HEK293T (cell line): ENCODE measurements around the gene ANKS1B.

Experiments used
- CTCF ChIA-PET: fragments of 350-600 bp; formaldehyde crosslinking; extraction: SDS; loops from one replicate; lab custom pipeline; 2021; ENCODE audit warnings: antibody characterized with exemption, inconsistent platforms; lab: Yijun Ruan, JAX
- POLR2A ChIA-PET: fragments of 350-600 bp; formaldehyde crosslinking; extraction: SDS; loops from one replicate; lab custom pipeline; 2020; ENCODE audit warnings: antibody characterized with exemption, inconsistent platforms; lab: Yijun Ruan, JAX
- DNase-seq: peaks from one replicate; pipeline ENCODE4 v3.0.0; 2012; ENCODE audit warnings: mixed read lengths; ENCODE audit errors: extremely low spot score
- ARNT ChIP-seq: fragments of 450-650 bp; IDR thresholded peaks from 2 replicates; pipeline ENCODE4 v1.6.1; 2017; ENCODE audit warnings: mild to moderate bottlenecking
- BHLHE40 ChIP-seq: fragments of 450-650 bp; IDR thresholded peaks from 2 replicates; pipeline ENCODE4 v1.6.1; 2016; ENCODE audit warnings: mild to moderate bottlenecking, moderate library complexity, borderline replicate concordance
- CTBP1 ChIP-seq: fragments of 450-650 bp; IDR thresholded peaks from 2 replicates; pipeline ENCODE4 v1.6.1; 2016; ENCODE audit warnings: borderline replicate concordance
- ELF4 ChIP-seq: fragments of 450-650 bp; IDR thresholded peaks from 2 replicates; pipeline ENCODE4 v1.6.1; 2017; ENCODE audit warnings: antibody characterized with exemption
- FOXA1 ChIP-seq: fragments of 450-650 bp; IDR thresholded peaks from 2 replicates; pipeline ENCODE4 v1.6.1; 2016; ENCODE audit warnings: mild to moderate bottlenecking
- FOXK2 ChIP-seq: fragments of 450-650 bp; IDR thresholded peaks from 2 replicates; pipeline ENCODE4 v1.6.1; 2016; ENCODE audit warnings: mild to moderate bottlenecking
- FOXM1 ChIP-seq: fragments of 450-650 bp; IDR thresholded peaks from 2 replicates; pipeline ENCODE4 v1.6.1; 2017; ENCODE audit warnings: mild to moderate bottlenecking, borderline replicate concordance
- HDGF ChIP-seq: fragments of 450-650 bp; IDR thresholded peaks from 2 replicates; pipeline ENCODE4 v1.6.1; 2017; ENCODE audit warnings: antibody characterized with exemption, borderline replicate concordance
- L3MBTL2 ChIP-seq: fragments of 450-650 bp; conservative IDR thresholded peaks from 2 replicates; pipeline ENCODE4 v1.6.1; 2016; ENCODE audit warnings: mild to moderate bottlenecking
- LEF1 ChIP-seq: fragments of 450-650 bp; IDR thresholded peaks from 2 replicates; pipeline ENCODE4 v1.6.1; 2017; ENCODE audit warnings: mild to moderate bottlenecking, borderline replicate concordance
- NFRKB ChIP-seq: fragments of 450-650 bp; IDR thresholded peaks from 2 replicates; pipeline ENCODE4 v1.6.1; 2016; ENCODE audit warnings: mild to moderate bottlenecking, moderate library complexity
- SP1 ChIP-seq: fragments of 450-650 bp; IDR thresholded peaks from 2 replicates; pipeline ENCODE4 v1.6.1; 2017
- SUZ12 ChIP-seq: fragments of 450-650 bp; IDR thresholded peaks from 2 replicates; pipeline ENCODE4 v1.6.1; 2016; ENCODE audit warnings: mild to moderate bottlenecking
- TARDBP ChIP-seq: fragments of 450-650 bp; IDR thresholded peaks from 2 replicates; pipeline ENCODE4 v1.6.1; 2016
- ZNF384 ChIP-seq: fragments of 450-650 bp; IDR thresholded peaks from 2 replicates; pipeline ENCODE4 v1.6.1; 2016
- TF ChIP-seq, protein P1 (sequence below): fragments of 450-650 bp; IDR thresholded peaks from 2 replicates; pipeline ENCODE4 v1.6.1; 2016

The ANKS1B gene

DNA sequence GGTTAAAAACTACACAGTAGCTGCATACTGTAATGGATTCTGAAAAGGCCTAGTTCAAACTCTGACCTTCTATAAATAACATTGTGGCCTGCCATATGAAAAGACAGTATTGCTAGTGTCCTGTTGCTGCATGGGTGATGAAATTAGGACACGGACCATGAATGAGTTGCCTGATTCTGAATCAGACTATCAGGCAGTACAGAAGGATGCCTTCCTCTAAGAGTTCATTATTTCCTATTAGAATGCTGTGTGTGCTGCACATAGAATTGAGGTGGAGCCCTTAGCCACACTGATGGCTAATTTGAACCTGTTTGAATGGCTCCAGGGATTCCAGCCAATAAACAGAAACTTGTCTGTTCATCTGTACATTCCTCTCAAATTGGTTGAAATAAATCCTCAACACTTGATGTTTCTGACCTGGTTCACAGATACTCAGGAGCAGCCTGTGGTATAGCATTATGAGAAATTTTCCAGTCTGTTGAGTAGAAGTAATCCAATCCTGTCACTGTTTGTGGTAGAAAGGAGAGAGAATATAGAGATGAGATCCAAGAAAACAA lies 856.4 kb downstream of the ANKS1B start:
- no peak for TF ChIP-seq L3MBTL2
- TF ChIP-seq, protein P1, sequence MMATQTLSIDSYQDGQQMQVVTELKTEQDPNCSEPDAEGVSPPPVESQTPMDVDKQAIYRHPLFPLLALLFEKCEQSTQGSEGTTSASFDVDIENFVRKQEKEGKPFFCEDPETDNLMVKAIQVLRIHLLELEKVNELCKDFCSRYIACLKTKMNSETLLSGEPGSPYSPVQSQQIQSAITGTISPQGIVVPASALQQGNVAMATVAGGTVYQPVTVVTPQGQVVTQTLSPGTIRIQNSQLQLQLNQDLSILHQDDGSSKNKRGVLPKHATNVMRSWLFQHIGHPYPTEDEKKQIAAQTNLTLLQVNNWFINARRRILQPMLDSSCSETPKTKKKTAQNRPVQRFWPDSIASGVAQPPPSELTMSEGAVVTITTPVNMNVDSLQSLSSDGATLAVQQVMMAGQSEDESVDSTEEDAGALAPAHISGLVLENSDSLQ = no peak
- no peak for TF ChIP-seq ZNF384
- no peak for TF ChIP-seq FOXA1
- TF ChIP-seq ARNT = no peak
- TF ChIP-seq ELF4 = no peak
- TF ChIP-seq SP1 = no peak
- TF ChIP-seq FOXK2 = no peak
- TF ChIP-seq LEF1 = no peak
- TF ChIP-seq SUZ12 = no peak
- TF ChIP-seq BHLHE40 = no peak
- TF ChIP-seq FOXM1 = no peak
- ChIA-PET POLR2A (no interaction called here), CTCF (no interaction called here)
- DNase-seq = no peak

DNA sequence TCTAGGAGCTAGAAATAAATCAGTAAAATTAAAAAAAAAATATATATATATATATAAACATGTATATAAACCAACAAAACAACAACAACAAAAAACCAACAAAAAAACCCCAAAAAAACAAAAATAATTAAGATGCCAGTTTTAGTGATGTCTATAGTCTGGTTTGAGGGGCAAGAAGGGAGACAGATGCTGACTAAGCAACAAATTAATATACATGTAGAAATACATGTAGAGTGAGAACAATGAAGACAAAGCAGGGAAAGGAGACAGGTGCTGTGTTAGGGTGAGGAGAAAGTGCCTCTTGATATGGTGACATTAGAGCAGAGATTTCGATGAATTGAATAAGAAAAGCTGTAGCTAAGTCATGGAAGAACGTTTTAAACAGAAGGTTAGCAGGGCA lies 861.8 kb downstream of the ANKS1B start:
- TF ChIP-seq L3MBTL2 = no peak
- TF ChIP-seq NFRKB = no peak
- no peak for TF ChIP-seq FOXA1
- DNase-seq = no peak
- POLR2A ChIA-PET = no interaction called here
- CTCF ChIA-PET = no interaction called here

DNA sequence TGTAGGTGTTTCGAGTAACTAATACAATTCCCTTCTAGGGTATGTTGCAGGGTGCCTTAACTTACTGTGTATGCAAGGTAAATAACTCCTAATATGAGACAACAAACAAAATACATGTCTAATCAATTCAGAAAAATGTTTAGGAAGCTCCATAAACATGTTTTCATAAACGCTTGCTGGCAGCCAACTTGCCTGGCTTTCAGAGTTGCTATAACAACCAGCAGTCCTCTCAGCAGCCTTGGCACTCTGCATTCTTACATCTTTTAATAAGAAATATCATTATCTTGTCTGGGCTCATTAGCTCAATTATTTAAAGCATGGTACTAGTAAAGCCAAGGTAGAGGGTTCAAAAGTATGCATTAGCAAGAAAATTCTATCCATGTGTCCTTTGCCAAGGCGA lies 862.2 kb downstream of the ANKS1B start:
- ChIA-PET POLR2A (no interaction called here), CTCF (no interaction called here)

DNA sequence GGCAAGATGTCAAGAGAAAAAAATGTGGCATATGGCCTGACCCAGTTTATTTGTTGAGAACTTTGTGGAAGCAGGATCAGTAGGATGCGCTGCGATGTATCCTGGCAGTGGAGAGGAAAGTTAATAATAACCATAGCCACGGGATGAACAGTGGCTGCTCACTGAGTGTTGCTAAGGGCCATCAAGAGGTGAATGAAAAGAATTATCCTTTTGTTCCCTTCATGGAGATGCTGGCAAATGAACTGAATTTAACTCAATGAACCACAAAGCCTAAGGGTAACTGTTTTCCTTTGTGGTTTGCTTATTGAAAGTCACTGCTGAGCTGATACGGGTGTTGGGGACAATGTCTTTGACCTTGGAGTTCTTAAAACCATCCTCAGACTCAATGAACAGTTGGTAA lies 863.2 kb downstream of the ANKS1B start:
- CTCF ChIA-PET = no interaction called here
- no peak for DNase-seq

More for the DNA sequence above, 862.2 kb downstream of the ANKS1B start:
- no peak for DNase-seq
- TF ChIP-seq CTBP1 (no peak), FOXM1 (no peak), NFRKB (no peak), SUZ12 (no peak), SP1 (no peak), L3MBTL2 (no peak), ZNF384 (no peak), HDGF (no peak), ARNT (no peak), FOXA1 (no peak), ELF4 (no peak), BHLHE40 (no peak), LEF1 (no peak)
- TF ChIP-seq, protein P1 = no peak

DNA sequence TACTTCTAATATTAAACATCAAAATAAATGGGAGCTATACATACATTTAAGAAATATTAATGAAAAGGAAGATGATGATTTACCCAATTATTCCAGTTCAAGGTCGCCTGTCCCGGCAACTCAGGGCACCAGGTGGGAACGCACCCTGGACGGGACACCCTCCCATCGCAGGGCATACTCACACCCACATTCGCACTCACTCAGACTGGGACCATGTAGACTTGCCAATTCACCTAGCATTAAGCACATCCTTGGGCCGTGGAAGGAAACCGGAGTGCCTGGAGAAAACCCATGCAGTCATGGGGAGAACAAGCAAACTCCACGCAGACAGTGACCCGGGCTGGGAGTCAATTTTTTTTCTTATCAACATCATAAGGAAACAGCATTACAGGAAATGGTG lies 864.8 kb downstream of the ANKS1B start:
- ChIA-PET CTCF (no interaction called here), POLR2A (no interaction called here)
- TF ChIP-seq SP1 (no peak), FOXK2 (no peak), ARNT (no peak), ZNF384 (no peak), TARDBP (no peak), HDGF (no peak), ELF4 (no peak), CTBP1 (no peak), SUZ12 (no peak), NFRKB (no peak), FOXM1 (no peak), L3MBTL2 (no peak), BHLHE40 (no peak), LEF1 (no peak), FOXA1 (no peak)
- TF ChIP-seq, protein P1 = no peak
- DNase-seq = no peak

More for the DNA sequence above, 863.2 kb downstream of the ANKS1B start:
- TF ChIP-seq L3MBTL2 = no peak
- TF ChIP-seq BHLHE40 = no peak
- TF ChIP-seq FOXK2 = no peak
- TF ChIP-seq NFRKB = no peak
- TF ChIP-seq TARDBP = no peak
- TF ChIP-seq LEF1 = no peak
- TF ChIP-seq HDGF = no peak
- TF ChIP-seq ARNT = no peak
- no peak for TF ChIP-seq ELF4
- TF ChIP-seq FOXM1 = no peak
- no peak for TF ChIP-seq ZNF384
- no peak for TF ChIP-seq SP1
- no peak for TF ChIP-seq CTBP1
- POLR2A ChIA-PET = no interaction called here

DNA sequence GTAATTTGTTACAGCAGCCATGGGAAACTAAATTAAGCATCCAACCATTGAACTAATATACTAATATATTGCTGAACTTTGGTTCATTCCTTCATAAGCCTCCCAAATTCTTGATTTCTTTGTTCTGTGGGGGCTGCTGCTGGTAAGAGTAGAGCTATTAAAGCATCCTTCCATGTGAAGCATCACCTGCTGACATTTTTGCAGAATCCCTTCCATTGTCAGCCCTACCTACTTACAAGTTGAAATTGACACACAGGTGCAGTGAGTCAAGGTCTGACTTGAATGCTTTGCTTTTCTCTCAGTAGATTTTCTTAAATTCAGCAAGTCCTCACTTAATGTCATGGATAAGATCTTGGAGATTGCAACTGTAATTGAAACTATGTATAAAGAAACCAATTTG lies 865.3 kb downstream of the ANKS1B start:
- no peak for DNase-seq
- POLR2A ChIA-PET = no interaction called here
- CTCF ChIA-PET = no interaction called here
- TF ChIP-seq, protein P1 = no peak
- no peak for TF ChIP-seq TARDBP
- TF ChIP-seq LEF1 = no peak
- TF ChIP-seq FOXM1 = no peak
- TF ChIP-seq SUZ12 = no peak
- TF ChIP-seq SP1 = no peak
- TF ChIP-seq ARNT = no peak
- no peak for TF ChIP-seq BHLHE40
- no peak for TF ChIP-seq L3MBTL2
- TF ChIP-seq ELF4 = no peak
- no peak for TF ChIP-seq HDGF
- no peak for TF ChIP-seq CTBP1
